HEK293T (cell line): Measurements from ENCODE around the gene SERBP1.

Source experiments
- CTCF ChIA-PET: fragments of 350-600 bp; formaldehyde crosslinking; extraction: SDS; loops from one replicate; lab custom pipeline; 2021; ENCODE audit warnings: antibody characterized with exemption, inconsistent platforms; lab: Yijun Ruan, JAX
- POLR2A ChIA-PET: fragments of 350-600 bp; formaldehyde crosslinking; extraction: SDS; loops from one replicate; lab custom pipeline; 2020; ENCODE audit warnings: antibody characterized with exemption, inconsistent platforms; lab: Yijun Ruan, JAX
- DNase-seq: peaks from one replicate; pipeline ENCODE4 v3.0.0; 2012; ENCODE audit warnings: mixed read lengths; ENCODE audit errors: extremely low spot score
- ARNT ChIP-seq: fragments of 450-650 bp; IDR thresholded peaks from 2 replicates; pipeline ENCODE4 v1.6.1; 2017; ENCODE audit warnings: mild to moderate bottlenecking
- BHLHE40 ChIP-seq: fragments of 450-650 bp; IDR thresholded peaks from 2 replicates; pipeline ENCODE4 v1.6.1; 2016; ENCODE audit warnings: mild to moderate bottlenecking, moderate library complexity, borderline replicate concordance
- CTBP1 ChIP-seq: fragments of 450-650 bp; IDR thresholded peaks from 2 replicates; pipeline ENCODE4 v1.6.1; 2016; ENCODE audit warnings: borderline replicate concordance
- ELF4 ChIP-seq: fragments of 450-650 bp; IDR thresholded peaks from 2 replicates; pipeline ENCODE4 v1.6.1; 2017; ENCODE audit warnings: antibody characterized with exemption
- FOXA1 ChIP-seq: fragments of 450-650 bp; IDR thresholded peaks from 2 replicates; pipeline ENCODE4 v1.6.1; 2016; ENCODE audit warnings: mild to moderate bottlenecking
- FOXK2 ChIP-seq: fragments of 450-650 bp; IDR thresholded peaks from 2 replicates; pipeline ENCODE4 v1.6.1; 2016; ENCODE audit warnings: mild to moderate bottlenecking
- FOXM1 ChIP-seq: fragments of 450-650 bp; IDR thresholded peaks from 2 replicates; pipeline ENCODE4 v1.6.1; 2017; ENCODE audit warnings: mild to moderate bottlenecking, borderline replicate concordance
- HDGF ChIP-seq: fragments of 450-650 bp; IDR thresholded peaks from 2 replicates; pipeline ENCODE4 v1.6.1; 2017; ENCODE audit warnings: antibody characterized with exemption, borderline replicate concordance
- L3MBTL2 ChIP-seq: fragments of 450-650 bp; conservative IDR thresholded peaks from 2 replicates; pipeline ENCODE4 v1.6.1; 2016; ENCODE audit warnings: mild to moderate bottlenecking
- LEF1 ChIP-seq: fragments of 450-650 bp; IDR thresholded peaks from 2 replicates; pipeline ENCODE4 v1.6.1; 2017; ENCODE audit warnings: mild to moderate bottlenecking, borderline replicate concordance
- NFRKB ChIP-seq: fragments of 450-650 bp; IDR thresholded peaks from 2 replicates; pipeline ENCODE4 v1.6.1; 2016; ENCODE audit warnings: mild to moderate bottlenecking, moderate library complexity
- PKNOX1 ChIP-seq: fragments of 450-650 bp; IDR thresholded peaks from 2 replicates; pipeline ENCODE4 v1.6.1; 2016
- SP1 ChIP-seq: fragments of 450-650 bp; IDR thresholded peaks from 2 replicates; pipeline ENCODE4 v1.6.1; 2017
- SUZ12 ChIP-seq: fragments of 450-650 bp; IDR thresholded peaks from 2 replicates; pipeline ENCODE4 v1.6.1; 2016; ENCODE audit warnings: mild to moderate bottlenecking
- TARDBP ChIP-seq: fragments of 450-650 bp; IDR thresholded peaks from 2 replicates; pipeline ENCODE4 v1.6.1; 2016
- ZNF384 ChIP-seq: fragments of 450-650 bp; IDR thresholded peaks from 2 replicates; pipeline ENCODE4 v1.6.1; 2016

The SERBP1 gene

GRCh38 chr1:67441739-67442281 is 11.6 kb upstream of the SERBP1 start:
- POLR2A ChIA-PET, result interaction anchor here (5.3 kb wide), 1 partner anchor 11 kb away, joined by 36 read pairs; the partner anchor contains the start of gene SERBP1
- TF ChIP-seq ELF4 (no peak), SP1 (no peak), HDGF (no peak), ZNF384 (0 out of 2 replicates have a peak, but pooled peaks have one; percentile 48), PKNOX1 (peak; percentile 67), SUZ12 (no peak), BHLHE40 (no peak), FOXA1 (no peak), ARNT (no peak)
- no peak for DNase-seq
- CTCF ChIA-PET, result interaction anchor here (1.0 kb wide), 1 partner anchor 10 kb away, joined by 4 read pairs; no protein-coding TSS in a partner anchor

- no peak for TF ChIP-seq ELF4
- no peak for TF ChIP-seq FOXM1
- no peak for TF ChIP-seq BHLHE40
- no peak for TF ChIP-seq NFRKB
- TF ChIP-seq TARDBP, result no peak
- TF ChIP-seq ZNF384, result no peak
- no peak for TF ChIP-seq L3MBTL2
- TF ChIP-seq FOXK2, result no peak
- TF ChIP-seq SUZ12, result no peak
- no peak for TF ChIP-seq LEF1
- TF ChIP-seq SP1, result no peak
- no peak for TF ChIP-seq HDGF
- no peak for TF ChIP-seq PKNOX1
- TF ChIP-seq FOXA1, result no peak
- no peak for TF ChIP-seq CTBP1
- no peak for TF ChIP-seq ARNT
- POLR2A ChIA-PET, result interaction anchor here (5.3 kb wide), 1 partner anchor 10 kb away, joined by 36 read pairs; the partner anchor contains the start of gene SERBP1
- CTCF ChIA-PET, result interaction anchor here (1.0 kb wide), 1 partner anchor 9 kb away, joined by 4 read pairs; no protein-coding TSS in a partner anchor
- peak; percentile 48 for DNase-seq
Measured at GRCh38 chr1:67441183-67441582, 11.0 kb upstream of the SERBP1 start.

- CTCF ChIA-PET, result no interaction called here
- POLR2A ChIA-PET, result interaction anchor here (5.3 kb wide), 1 partner anchor 10 kb away, joined by 36 read pairs; the partner anchor contains the start of gene SERBP1
- no peak for DNase-seq
- no peak for TF ChIP-seq L3MBTL2
- no peak for TF ChIP-seq PKNOX1
- no peak for TF ChIP-seq SP1
- TF ChIP-seq BHLHE40, result no peak
- no peak for TF ChIP-seq LEF1
- TF ChIP-seq FOXK2, result no peak
- TF ChIP-seq NFRKB, result no peak
- TF ChIP-seq TARDBP, result no peak
- TF ChIP-seq CTBP1, result no peak
- TF ChIP-seq HDGF, result no peak
- no peak for TF ChIP-seq SUZ12
- no peak for TF ChIP-seq ELF4
- TF ChIP-seq FOXA1, result no peak
- no peak for TF ChIP-seq ZNF384
- TF ChIP-seq ARNT, result no peak
- no peak for TF ChIP-seq FOXM1
Measured at GRCh38 chr1:67440339-67440738, 10.1 kb upstream of the SERBP1 start.

- CTCF ChIA-PET, result no interaction called here
- peak; percentile 41 for DNase-seq
- POLR2A ChIA-PET, result interaction anchor here (5.3 kb wide), 1 partner anchor 9 kb away, joined by 36 read pairs; the partner anchor contains the start of gene SERBP1
- TF ChIP-seq SUZ12 (no peak), L3MBTL2 (peak; percentile 55)
Measured at GRCh38 chr1:67439277-67440029, 9.3 kb upstream of the SERBP1 start.

- TF ChIP-seq ELF4 (no peak), SP1 (no peak), L3MBTL2 (no peak), CTBP1 (no peak), ZNF384 (no peak), PKNOX1 (no peak), BHLHE40 (no peak), ARNT (no peak), LEF1 (no peak), HDGF (no peak), NFRKB (no peak), FOXA1 (no peak), FOXM1 (no peak), FOXK2 (no peak), TARDBP (no peak), SUZ12 (no peak)
Measured at GRCh38 chr1:67437961-67438360, 7.8 kb upstream of the SERBP1 start.

More at GRCh38 chr1:67437961-67438360, 7.8 kb upstream of the SERBP1 start:
- ChIA-PET POLR2A (interaction anchor here (0.7 to 1.1 kb wide), 2 partner anchors 9 to 390 kb away, joined by 3 to 4 read pairs; no protein-coding TSS in a partner anchor), CTCF (no interaction called here)
- DNase-seq, result no peak
